ENCODE data around the gene LCN2.
A peak's percentile ranks its signal among the peaks of the same experiment; 100 is the strongest.

The LCN2 gene

GRCh38 chr9:128160603-128160987, 11.3 kb downstream of the LCN2 start:
- peak overlapping the region; percentile 65 for H3K4me2 ChIP-seq (ENCODE audit: low read depth, low read length, poor library complexity, severe bottlenecking)
- TF ChIP-seq EZH2phosphoT487 (conservative IDR thresholded peaks at IDR 0.05; ENCODE audit: low read length) (no peak), CTCF (IDR thresholded peaks at IDR 0.05; ENCODE audit: insufficient read depth, low read length, poor library complexity, severe bottlenecking) (no peak)
- H3K27me3 ChIP-seq (ENCODE audit: low read length), result no peaks in the 10 kb centered on the region
- H2AFZ ChIP-seq (ENCODE audit: low read depth, low read length, severe bottlenecking), result peak overlapping the region; percentile 75
- peak overlapping the region; percentile 90 for H3K4me3 ChIP-seq (ENCODE audit: insufficient read depth, low read length, poor library complexity, severe bottlenecking)
- no peaks in the 10 kb centered on the region for H3F3A ChIP-seq (ENCODE audit: insufficient read depth)
- H4K20me1 ChIP-seq (ENCODE audit: low read depth, low read length), result no peaks in the 10 kb centered on the region
- H3K9me2 ChIP-seq (replicated peaks; ENCODE audit: insufficient read depth, low read length), result no peaks in the 10 kb centered on the region
- peak overlapping the region; percentile 34 for H3K27ac ChIP-seq (ENCODE audit: low read depth, low read length)
- H3K36me3 ChIP-seq (ENCODE audit: low read length), result no peaks in the 10 kb centered on the region
- H3K79me2 ChIP-seq (ENCODE audit: insufficient read depth, low read length), result no peaks in the 10 kb centered on the region
- peak overlapping the region; percentile 86 for H3K9ac ChIP-seq (ENCODE audit: low read length)
- no peaks in the 10 kb centered on the region for H3K9me3 ChIP-seq (ENCODE audit: insufficient read depth, low read length)

- Histone ChIP-seq H3K79me2 (ENCODE audit: insufficient read depth, low read length) (no peaks in the 10 kb centered on the region), H3K27ac (ENCODE audit: low read depth, low read length) (no peak overlapping the region), H3K4me3 (ENCODE audit: insufficient read depth, low read length, poor library complexity, severe bottlenecking) (peak overlapping the region; percentile 90), H3K9me2 (replicated peaks; ENCODE audit: insufficient read depth, low read length) (no peaks in the 10 kb centered on the region), H3K9me3 (ENCODE audit: insufficient read depth, low read length) (no peaks in the 10 kb centered on the region), H3K36me3 (ENCODE audit: low read length) (no peaks in the 10 kb centered on the region), H4K20me1 (ENCODE audit: low read depth, low read length) (no peaks in the 10 kb centered on the region), H3K9ac (ENCODE audit: low read length) (peak overlapping the region; percentile 86), H2AFZ (ENCODE audit: low read depth, low read length, severe bottlenecking) (no peak overlapping the region), H3F3A (ENCODE audit: insufficient read depth) (no peaks in the 10 kb centered on the region), H3K4me2 (ENCODE audit: low read depth, low read length, poor library complexity, severe bottlenecking) (peak overlapping the region; percentile 65), H3K27me3 (ENCODE audit: low read length) (no peaks in the 10 kb centered on the region)
- no peak for TF ChIP-seq CTCF (IDR thresholded peaks at IDR 0.05; ENCODE audit: insufficient read depth, low read length, poor library complexity, severe bottlenecking)
Observed at GRCh38 chr9:128161215-128161902, 12.1 kb downstream of the LCN2 start.

- Histone ChIP-seq H3F3A (ENCODE audit: insufficient read depth) (no peaks in the 10 kb centered on the region), H3K27me3 (ENCODE audit: low read length) (no peaks in the 10 kb centered on the region), H3K27ac (ENCODE audit: low read depth, low read length) (no peak overlapping the region), H3K79me2 (ENCODE audit: insufficient read depth, low read length) (no peaks in the 10 kb centered on the region), H4K20me1 (ENCODE audit: low read depth, low read length) (no peaks in the 10 kb centered on the region), H3K9ac (ENCODE audit: low read length) (no peak overlapping the region), H3K9me3 (ENCODE audit: insufficient read depth, low read length) (no peaks in the 10 kb centered on the region), H2AFZ (ENCODE audit: low read depth, low read length, severe bottlenecking) (no peak overlapping the region), H3K36me3 (ENCODE audit: low read length) (no peaks in the 10 kb centered on the region), H3K9me2 (replicated peaks; ENCODE audit: insufficient read depth, low read length) (no peaks in the 10 kb centered on the region), H3K4me2 (ENCODE audit: low read depth, low read length, poor library complexity, severe bottlenecking) (no peak overlapping the region), H3K4me3 (ENCODE audit: insufficient read depth, low read length, poor library complexity, severe bottlenecking) (no peak overlapping the region)
- TF ChIP-seq EZH2phosphoT487 (conservative IDR thresholded peaks at IDR 0.05; ENCODE audit: low read length) (no peak), CTCF (IDR thresholded peaks at IDR 0.05; ENCODE audit: insufficient read depth, low read length, poor library complexity, severe bottlenecking) (no peak)
Observed at GRCh38 chr9:128162215-128163026, 13.2 kb downstream of the LCN2 start.
